HepG2 (cell line): ENCODE results near the gene ERC1. TPM values are rescaled to one million over a fixed set of nuclear protein-coding genes. Genes with fewer than 3 reads are reported as not detected.

Source experiments
- ATAC-seq: fragments of 200-7000 bp; cut with Tn5 transposase; 3 replicates; pipeline ENCODE4 v1.9.1; 2020; ENCODE audit warnings: mild to moderate bottlenecking, moderate library complexity
- BruUV-seq: library from RNA; stranded (reverse); fragments of 400-500 nt; replicated peaks from 2 replicates; lab custom pipeline; 2021; lab: Mats Ljungman, UMichigan
- CTCF ChIA-PET: fragments of 300-600 bp; formaldehyde crosslinking; extraction: SDS; loops from one replicate; lab custom pipeline; 2021; ENCODE audit warnings: low total read pairs, inconsistent platforms, low intra/inter-chr PET ratio; lab: Yijun Ruan, JAX
- POLR2A ChIA-PET: fragments of 350-600 bp; sonication (Branson Sonifier 250); formaldehyde crosslinking; loops from one replicate; lab custom pipeline; 2020; ENCODE audit warnings: antibody characterized with exemption, inconsistent platforms; lab: Yijun Ruan, JAX
- DNase-seq: peaks from one replicate; pipeline ENCODE4 v3.0.0-alpha.2; 2015; ENCODE audit warnings: low spot score
- FAIRE-seq: peaks from 3 replicates; lab custom pipeline; 2011; peaks lifted over from hg19 to GRCh38; lab: Jason Lieb, UNC
- H2AFZ ChIP-seq: one replicate; pipeline ENCODE4 v1.6.1; 2011; ENCODE audit warnings: low read length, inconsistent platforms
- H3K27ac ChIP-seq: fragments of 300-600 bp; 3 replicates; pipeline ENCODE4 v1.8.0; 2011; ENCODE audit warnings: mixed run types, mild to moderate bottlenecking, mixed read lengths, low read length, inconsistent platforms; ENCODE audit not compliant: insufficient read depth; ENCODE audit errors: extremely low read length
- H3K27me3 ChIP-seq, 2 experiments: fragments of 200-600 bp in 1 of 2; 2 replicates in 1 of 2; 3 replicates in 1 of 2; pipeline versions ENCODE4 v1.6.0 to v1.8.0; 2011; ENCODE audit warnings: low read length in 2 of 2, mild to moderate bottlenecking in 2 of 2, moderate library complexity in 2 of 2, inconsistent platforms in 1 of 2; ENCODE audit not compliant: insufficient read depth in 2 of 2, control insufficient read depth in 1 of 2
- H3K36me3 ChIP-seq, 2 experiments: fragments of 200-600 bp in 1 of 2; replicated peaks in 1 of 2; 2 replicates in 1 of 2; 3 replicates in 1 of 2; pipeline versions ENCODE4 v1.5.1 to v1.8.0; 2011; ENCODE audit warnings: low read length in 2 of 2, inconsistent platforms in 1 of 2; ENCODE audit not compliant: insufficient read depth in 2 of 2, control insufficient read depth in 1 of 2
- H3K4me1 ChIP-seq: 2 replicates; pipeline ENCODE4 v1.5.1; 2012; ENCODE audit warnings: low read length, inconsistent platforms; ENCODE audit not compliant: insufficient read depth
- H3K4me2 ChIP-seq: 2 replicates; pipeline ENCODE4 v1.6.0; 2011; ENCODE audit warnings: low read depth, low read length, inconsistent platforms
- H3K4me3 ChIP-seq, 3 experiments: fragments of 200-600 bp in 1 of 3; sonication (generic), shearing (Covaris generic) in 1 of 3; replicated peaks in 1 of 3; 2 replicates each; pipeline ENCODE4 v1.5.1; 2011 to 2016; ENCODE audit warnings: low read length in 3 of 3, inconsistent platforms in 2 of 3, low read depth in 2 of 3, mild to moderate bottlenecking in 2 of 3, control low read depth in 1 of 3, mixed read lengths in 1 of 3; ENCODE audit not compliant: insufficient read depth in 1 of 3
- H3K79me2 ChIP-seq: one replicate; pipeline ENCODE4 v1.6.1; 2011; ENCODE audit warnings: low read length, inconsistent platforms; ENCODE audit not compliant: insufficient read depth
- H3K9ac ChIP-seq: 2 replicates; pipeline ENCODE4 v1.6.0; 2011; ENCODE audit warnings: mild to moderate bottlenecking, low read depth, low read length, inconsistent platforms; ENCODE audit not compliant: insufficient read depth
- H3K9me3 ChIP-seq: 2 replicates; pipeline ENCODE4 v1.5.1; 2012; ENCODE audit warnings: mild to moderate bottlenecking, low read length
- H4K20me1 ChIP-seq: 2 replicates; pipeline ENCODE4 v1.6.0; 2011; ENCODE audit warnings: inconsistent platforms, mild to moderate bottlenecking, low read length, moderate library complexity; ENCODE audit not compliant: insufficient read depth
- RCOR2 ChIP-seq: IDR thresholded peaks from 2 replicates; pipeline ENCODE4 v1.6.1; 2016; ENCODE audit warnings: missing biosample characterization, missing genetic modification reagents
- SMYD3 ChIP-seq: sonication (generic); formaldehyde crosslinking; IDR thresholded peaks from 2 replicates; pipeline ENCODE4 v1.8.1; 2023; ENCODE audit warnings: mild to moderate bottlenecking, missing genetic modification reagents
- ZGPAT ChIP-seq: IDR thresholded peaks from 2 replicates; pipeline ENCODE4 v1.6.1; 2016; ENCODE audit warnings: mild to moderate bottlenecking
- ZNF318 ChIP-seq: sonication (generic); formaldehyde crosslinking; IDR thresholded peaks from 2 replicates; pipeline ENCODE4 v1.4.0; 2020; ENCODE audit warnings: mild to moderate bottlenecking, missing genetic modification reagents
- ZXDC ChIP-seq: sonication (generic); formaldehyde crosslinking; IDR thresholded peaks from 2 replicates; pipeline ENCODE4 v1.5.0; 2020; ENCODE audit warnings: mild to moderate bottlenecking, missing genetic modification reagents
- in situ Hi-C: cut with HindIII; loops from 2 replicates; pipeline ENCODE4 v1.10.0; 2017; ENCODE audit warnings: low pct_unique_long_range_greater_than_20kb; ENCODE audit not compliant: extremely low pct_ligation_motif_present
- intact Hi-C: fragments of 100-400 bp; cut with micrococcal nuclease; formaldehyde crosslinking; loops from one replicate; pipeline ENCODE4 v1.10.0; 2022; ENCODE audit not compliant: unreplicated experiment
- polyA plus RNA-seq, 8 experiments: library from polyadenylated mRNA; depleted of rRNA in 3 of 8; stranded (reverse) in 7 of 8; unstranded in 1 of 8; fragments of >200 nt; fragmentation: Illumina TruSeq in 4 of 8; extraction: Trizol in 4 of 8; gene quantifications; 2 replicates each; pipeline versions ENCODE4 v1.2.1 to v1.2.3, GENCODE V29; 2011 to 2016; ENCODE audit warnings: low read depth in 4 of 8, missing spikeins in 1 of 8, mixed read lengths in 1 of 8; ENCODE audit not compliant: insufficient read depth in 1 of 8
- total RNA-seq, 5 experiments: library from RNA; depleted of rRNA; stranded (reverse); fragments of >200 nt; fragmentation: Illumina TruSeq; extraction: Trizol; gene quantifications; 2 replicates each; pipeline ENCODE4 v1.2.3, GENCODE V29; 2016; ENCODE audit warnings: low read depth in 1 of 5
- TF ChIP-seq, protein P1 (sequence below): sonication (generic); formaldehyde crosslinking; IDR thresholded peaks from 2 replicates; pipeline ENCODE4 v1.5.0; 2020; ENCODE audit warnings: missing genetic modification reagents

The ERC1 gene
- total and polyA plus RNA-seq, 2 of the 13 experiments (the other 11 are each of a cell fraction or from before 2014, with no cell fraction given) = 6.1 to 12.4 TPM

DNA sequence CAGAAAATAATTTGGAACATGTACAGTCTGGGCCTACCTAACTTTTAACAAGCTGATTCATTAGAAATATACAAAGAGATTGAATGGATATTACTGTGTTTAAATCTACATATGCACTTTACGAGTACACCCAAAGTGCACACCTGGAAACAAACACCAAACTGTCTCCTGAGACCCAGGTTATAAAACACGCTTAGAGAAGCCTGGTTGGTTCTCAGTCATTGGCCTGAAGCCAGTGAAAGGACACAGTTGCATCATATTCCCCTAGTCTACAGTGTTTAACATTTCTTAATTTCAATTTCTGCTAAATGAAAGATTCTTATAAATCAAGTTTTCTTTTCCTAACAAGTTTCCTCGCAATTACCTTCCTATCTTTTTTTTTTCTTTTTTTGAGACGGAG lies 393.9 kb downstream of the ERC1 start (continued):
- TF ChIP-seq ZXDC (CRISPR knock-in tag) = no peak

DNA sequence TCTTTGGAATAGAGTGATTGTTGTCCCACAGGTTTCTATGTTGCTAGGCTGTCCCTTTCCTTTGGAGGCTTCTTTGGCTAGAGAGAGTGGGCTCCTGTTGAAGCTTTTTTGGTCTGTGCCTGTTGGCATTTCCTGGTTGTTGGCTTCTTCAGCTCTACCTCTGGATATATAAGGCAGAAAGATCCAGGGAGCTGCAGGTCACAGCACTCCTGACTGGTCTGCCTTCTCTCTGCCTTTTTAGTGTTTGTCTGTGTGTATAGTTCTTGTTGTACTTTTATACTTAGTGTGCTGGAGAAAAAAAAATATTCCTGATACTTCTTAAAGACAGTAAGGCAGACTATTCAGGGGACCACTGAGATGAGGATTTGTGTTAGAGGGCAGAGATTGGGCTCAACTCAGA lies 400.7 kb downstream of the ERC1 start:
- no peak for ATAC-seq
- Histone ChIP-seq H3K27me3 (no peaks in the 10 kb centered on the region; a peak in 1 of 5 replicates), H3K9ac (no peak overlapping the region), H3K79me2 (no peaks in the 10 kb centered on the region), H3K4me2 (no peak overlapping the region), H4K20me1 (no peaks in the 10 kb centered on the region; the same call in 1 of the 2 replicates), H3K27ac (no peak overlapping the region), H3K36me3 (no peaks in the 10 kb centered on the region), H3K4me1 (no peaks in the 10 kb centered on the region), H2AFZ (no peak overlapping the region), H3K9me3 (peaks cover 21% of the 10 kb centered on the region), H3K4me3 (no peak overlapping the region)
- DNase-seq = no peak
- no peak for FAIRE-seq
- no TSS peak for BruUV-seq
- CTCF ChIA-PET = no interaction called here
- in situ Hi-C loops = no loop called here
- POLR2A ChIA-PET = no interaction called here
- intact Hi-C loops = no loop called here
- TF ChIP-seq, protein P1, sequence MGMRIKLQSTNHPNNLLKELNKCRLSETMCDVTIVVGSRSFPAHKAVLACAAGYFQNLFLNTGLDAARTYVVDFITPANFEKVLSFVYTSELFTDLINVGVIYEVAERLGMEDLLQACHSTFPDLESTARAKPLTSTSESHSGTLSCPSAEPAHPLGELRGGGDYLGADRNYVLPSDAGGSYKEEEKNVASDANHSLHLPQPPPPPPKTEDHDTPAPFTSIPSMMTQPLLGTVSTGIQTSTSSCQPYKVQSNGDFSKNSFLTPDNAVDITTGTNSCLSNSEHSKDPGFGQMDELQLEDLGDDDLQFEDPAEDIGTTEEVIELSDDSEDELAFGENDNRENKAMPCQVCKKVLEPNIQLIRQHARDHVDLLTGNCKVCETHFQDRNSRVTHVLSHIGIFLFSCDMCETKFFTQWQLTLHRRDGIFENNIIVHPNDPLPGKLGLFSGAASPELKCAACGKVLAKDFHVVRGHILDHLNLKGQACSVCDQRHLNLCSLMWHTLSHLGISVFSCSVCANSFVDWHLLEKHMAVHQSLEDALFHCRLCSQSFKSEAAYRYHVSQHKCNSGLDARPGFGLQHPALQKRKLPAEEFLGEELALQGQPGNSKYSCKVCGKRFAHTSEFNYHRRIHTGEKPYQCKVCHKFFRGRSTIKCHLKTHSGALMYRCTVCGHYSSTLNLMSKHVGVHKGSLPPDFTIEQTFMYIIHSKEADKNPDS (CRISPR knock-in tag) = no peak
- TF ChIP-seq RCOR2 (CRISPR knock-in tag) = no peak
- no peak for TF ChIP-seq ZGPAT (CRISPR knock-in tag)
- TF ChIP-seq ZNF318 (CRISPR knock-in tag) = no peak
- no peak for TF ChIP-seq SMYD3
